Stimulated activated memory B cell treated with anti-CD40 and anti-IgM and Interleukin-4, amounts not matched to agents 10 μg/mL and 1 μg/mL and 100 μg/mL, for 72 hours (primary cell): ENCODE measurements around the gene GFRA4.
"Not testable (repeated sequence)": the region's sequence is repeated elsewhere in the genome, so short reads cannot be mapped to it uniquely, and the experiment has no call there.

Source experiments
- ATAC-seq: fragments of 150-1000 bp; cut with Tn5 transposase; 2 replicates; pipeline ENCODE4 v1.10.0; 2021
- H3K27ac Mint-ChIP-seq: one replicate; pipeline ENCODE4 v1.8.0; 2022; ENCODE audit warnings: mild to moderate bottlenecking, mixed read lengths
- H3K27me3 Mint-ChIP-seq: one replicate; pipeline ENCODE4 v1.8.0; 2022; ENCODE audit warnings: mixed read lengths
- H3K36me3 Mint-ChIP-seq: one replicate; pipeline ENCODE4 v1.8.0; 2022; ENCODE audit warnings: mixed read lengths
- H3K4me1 Mint-ChIP-seq: one replicate; pipeline ENCODE4 v1.8.0; 2022; ENCODE audit warnings: mixed read lengths
- H3K4me3 Mint-ChIP-seq: one replicate; pipeline ENCODE4 v1.8.0; 2022; ENCODE audit warnings: mild to moderate bottlenecking, moderate library complexity, mixed read lengths
- H3K9me3 Mint-ChIP-seq: one replicate; pipeline ENCODE4 v1.8.0; 2022; ENCODE audit warnings: mixed read lengths

GFRA4 gene

DNA sequence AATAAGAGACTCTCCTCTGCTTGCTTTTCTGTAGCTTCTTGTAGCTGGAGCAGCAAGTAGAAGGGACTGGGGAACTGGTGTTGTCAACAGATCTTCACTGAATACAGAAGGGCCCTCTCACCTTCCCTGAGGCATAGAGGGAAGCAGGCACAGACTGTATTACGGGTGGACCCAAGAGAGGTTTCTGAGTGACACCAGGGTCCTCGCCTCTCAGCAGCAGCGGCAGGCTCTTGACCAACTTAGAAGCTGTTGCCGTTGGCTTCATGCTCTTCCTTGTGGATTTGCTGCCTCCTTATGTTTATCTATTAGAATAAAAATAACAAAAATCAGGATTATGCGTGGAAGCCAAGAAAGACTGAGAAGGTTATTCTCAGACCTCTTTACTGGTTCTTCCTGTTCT lies 31.7 kb downstream of the GFRA4 start:
- no peak overlapping the region for H3K27ac Mint-ChIP-seq
- no peaks in the 10 kb centered on the region for H3K9me3 Mint-ChIP-seq
- ATAC-seq: no peak
- no peak overlapping the region for H3K4me3 Mint-ChIP-seq
- H3K4me1 Mint-ChIP-seq: no peaks in the 10 kb centered on the region
- no peaks in the 10 kb centered on the region for H3K27me3 Mint-ChIP-seq
- peaks cover 42% of the 10 kb centered on the region for H3K36me3 Mint-ChIP-seq

DNA sequence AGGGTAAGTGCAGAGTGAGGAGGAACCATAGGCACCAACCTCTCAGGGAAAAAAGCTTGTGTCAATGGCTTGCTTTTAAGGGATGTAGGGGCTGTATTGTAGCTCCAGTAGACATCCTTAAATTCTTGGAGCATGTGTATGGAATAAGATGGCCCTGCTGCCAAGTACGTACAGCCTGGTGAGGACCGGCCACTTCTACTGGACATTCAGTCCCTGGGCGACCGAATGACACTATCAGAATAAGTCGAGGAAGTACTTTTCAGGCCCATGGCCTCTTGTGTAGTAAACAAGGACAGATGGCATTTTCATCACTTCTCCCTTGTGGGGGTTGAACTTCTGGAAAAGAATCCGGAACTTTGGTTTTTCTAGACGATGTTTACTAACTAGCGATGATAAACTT lies 32.8 kb downstream of the GFRA4 start:
- Mint-ChIP-seq H3K27me3 (no peaks in the 10 kb centered on the region), H3K27ac (no peak overlapping the region), H3K9me3 (no peaks in the 10 kb centered on the region), H3K36me3 (peaks cover 46% of the 10 kb centered on the region), H3K4me3 (no peak overlapping the region), H3K4me1 (no peaks in the 10 kb centered on the region)
- ATAC-seq: no peak

DNA sequence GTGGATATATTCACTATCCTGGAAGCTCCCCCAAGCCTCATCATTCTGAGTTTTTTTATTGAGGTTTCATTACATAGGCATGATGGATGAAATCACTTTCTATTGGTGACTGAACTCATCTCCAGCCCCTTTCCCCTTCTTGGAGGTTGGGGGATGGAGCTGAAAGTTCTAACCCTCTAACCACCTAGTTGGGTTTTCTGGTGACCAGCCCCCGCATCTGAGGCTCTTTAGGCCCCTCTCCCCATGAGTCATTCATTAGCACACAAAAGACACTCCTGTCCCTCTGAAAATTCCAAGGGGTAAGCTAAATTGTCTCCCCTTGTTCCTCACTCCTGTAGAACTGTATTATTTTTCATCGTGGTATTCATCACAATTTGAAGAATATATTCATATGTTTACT lies 33.3 kb downstream of the GFRA4 start:
- no peak for ATAC-seq
- Mint-ChIP-seq H3K27ac (no peak overlapping the region), H3K4me3 (no peak overlapping the region), H3K27me3 (no peaks in the 10 kb centered on the region), H3K36me3 (peaks cover 52% of the 10 kb centered on the region), H3K4me1 (no peaks in the 10 kb centered on the region), H3K9me3 (no peaks in the 10 kb centered on the region)

DNA sequence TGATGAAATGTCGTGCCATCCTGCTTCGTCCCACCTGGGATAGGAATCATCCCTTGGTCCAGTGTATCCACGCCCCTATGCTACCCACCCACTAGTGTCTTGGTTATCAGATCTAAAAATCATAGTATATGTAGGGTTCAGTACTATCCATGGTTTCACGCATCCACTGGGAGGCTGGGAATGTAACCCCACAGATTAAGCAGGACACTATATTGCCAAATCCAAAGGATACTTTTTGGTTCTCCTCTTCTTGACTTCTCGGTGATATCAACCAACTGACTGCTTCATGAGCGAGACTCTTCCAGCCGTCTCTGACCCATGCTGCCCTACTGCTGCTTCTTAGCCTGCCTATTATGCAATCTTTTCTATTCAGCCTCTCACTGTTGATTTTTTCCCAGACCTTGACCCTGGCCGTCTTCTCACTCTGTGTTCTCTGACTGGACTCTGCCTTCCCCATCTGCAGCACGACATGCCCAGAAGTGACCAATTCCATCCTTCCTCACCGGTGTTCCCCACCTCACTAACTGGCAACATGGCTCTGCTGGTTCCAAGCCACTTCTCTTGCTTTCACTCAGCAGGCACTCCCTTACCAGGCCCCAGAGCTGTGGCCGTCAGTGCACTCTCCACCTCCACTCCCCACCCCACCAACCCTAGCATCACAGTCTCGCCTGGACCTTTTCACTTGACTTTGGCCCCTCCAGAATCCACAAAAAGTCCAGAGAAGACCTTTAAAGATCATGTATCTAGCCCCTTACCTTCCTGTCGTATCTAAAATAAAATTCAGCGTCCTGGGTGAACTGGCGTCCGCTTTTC lies 34.5 kb downstream of the GFRA4 start:
- H3K9me3 Mint-ChIP-seq: no peaks in the 10 kb centered on the region
- H3K27ac Mint-ChIP-seq: no peak overlapping the region
- no peaks in the 10 kb centered on the region for H3K4me1 Mint-ChIP-seq

DNA sequence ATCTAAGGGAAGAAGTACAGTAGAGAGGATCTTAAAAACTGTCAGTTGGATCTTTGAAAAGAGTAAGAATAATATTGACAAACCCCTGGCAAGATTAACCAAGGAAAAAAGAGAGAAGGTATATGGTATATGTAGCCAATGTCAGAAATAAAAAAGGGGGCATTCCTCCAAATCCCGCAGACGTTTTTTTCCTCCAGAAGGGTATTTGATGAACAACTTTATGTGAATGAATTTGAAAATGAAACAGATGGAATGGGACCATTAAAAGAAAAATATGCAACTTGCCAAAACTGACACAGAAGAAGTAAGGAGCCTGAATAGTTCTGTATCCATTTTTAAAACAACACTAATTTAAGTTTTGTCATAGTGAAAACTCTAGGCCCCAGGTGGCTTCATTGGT lies 35.7 kb downstream of the GFRA4 start:
- no peak overlapping the region for H3K4me3 Mint-ChIP-seq
- no peak for ATAC-seq
- H3K27ac Mint-ChIP-seq: no peak overlapping the region
- no peaks in the 10 kb centered on the region for H3K9me3 Mint-ChIP-seq
- peaks cover 42% of the 10 kb centered on the region for H3K36me3 Mint-ChIP-seq
- H3K27me3 Mint-ChIP-seq: no peaks in the 10 kb centered on the region
- H3K4me1 Mint-ChIP-seq: no peaks in the 10 kb centered on the region

More for the DNA sequence above, 34.5 kb downstream of the GFRA4 start:
- no peak overlapping the region for H3K4me3 Mint-ChIP-seq
- peaks cover 45% of the 10 kb centered on the region for H3K36me3 Mint-ChIP-seq
- no peak for ATAC-seq
- no peaks in the 10 kb centered on the region for H3K27me3 Mint-ChIP-seq

DNA sequence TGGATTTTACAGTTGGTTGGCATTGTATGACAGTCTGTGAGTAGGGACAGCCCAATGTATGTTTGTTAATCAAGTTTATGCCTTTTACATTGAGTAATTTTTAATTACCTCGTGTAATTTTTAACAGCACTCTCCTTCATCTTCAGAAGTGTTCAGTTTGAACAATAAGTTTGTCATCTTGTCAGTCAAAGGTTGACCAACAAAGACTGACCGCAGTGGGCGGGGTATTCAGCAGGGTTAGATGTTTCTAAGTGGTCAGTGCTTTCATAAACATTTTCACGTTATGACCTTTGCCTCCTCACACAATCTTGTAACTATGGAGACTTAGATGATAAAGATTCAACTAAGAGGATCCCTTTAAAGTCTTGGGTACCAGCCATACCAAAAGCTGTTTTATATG lies 40.8 kb downstream of the GFRA4 start:
- ATAC-seq: no peak
- Mint-ChIP-seq H3K36me3 (peaks cover 34% of the 10 kb centered on the region), H3K4me3 (no peak overlapping the region), H3K27me3 (no peaks in the 10 kb centered on the region), H3K27ac (no peak overlapping the region), H3K4me1 (no peaks in the 10 kb centered on the region), H3K9me3 (no peaks in the 10 kb centered on the region)

DNA sequence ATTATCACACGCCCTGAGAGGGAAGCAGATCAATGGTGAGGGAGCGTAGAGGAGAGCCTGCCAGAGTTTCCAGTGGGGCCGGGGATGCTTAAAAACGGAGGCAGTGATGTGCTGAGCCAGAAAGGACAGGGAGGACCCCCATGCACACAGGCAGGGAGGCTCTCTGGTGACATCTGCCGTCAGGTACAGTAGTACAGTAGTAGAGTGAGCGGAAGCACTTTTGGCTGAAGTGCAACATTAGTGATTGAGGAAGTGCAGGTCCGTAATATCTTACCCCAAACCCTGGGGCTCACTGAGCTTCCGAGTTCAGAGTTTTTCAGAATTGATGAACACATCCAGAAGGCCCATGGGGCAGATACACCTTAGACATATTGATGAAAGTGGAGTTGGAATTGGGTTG lies 42.1 kb downstream of the GFRA4 start:
- Mint-ChIP-seq H3K9me3 (no peaks in the 10 kb centered on the region), H3K27me3 (no peaks in the 10 kb centered on the region), H3K4me3 (no peak overlapping the region), H3K4me1 (no peaks in the 10 kb centered on the region), H3K27ac (no peak overlapping the region), H3K36me3 (peaks cover 39% of the 10 kb centered on the region)
- no peak for ATAC-seq

DNA sequence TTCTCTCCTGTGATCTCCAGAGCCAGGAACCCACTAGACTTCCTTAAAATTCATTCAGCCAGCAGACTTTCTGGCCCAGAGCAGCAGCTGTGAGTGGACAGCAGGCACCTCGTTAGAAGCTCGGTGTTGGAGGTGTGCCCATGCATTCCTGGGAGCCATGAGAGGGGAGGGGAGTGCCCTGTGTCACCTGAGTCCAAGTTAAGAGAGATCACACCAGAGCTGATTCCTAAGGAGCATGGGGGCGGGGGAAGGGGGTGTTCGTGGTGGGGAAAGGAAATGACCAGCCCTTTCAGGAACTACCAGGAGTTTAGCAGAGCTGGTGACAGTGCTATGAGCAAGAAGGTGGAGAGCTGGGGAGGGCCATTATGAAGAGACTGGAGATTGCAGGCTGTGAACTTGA lies 46.9 kb downstream of the GFRA4 start:
- Mint-ChIP-seq H3K36me3 (peaks cover 42% of the 10 kb centered on the region), H3K27ac (no peak overlapping the region), H3K9me3 (no peaks in the 10 kb centered on the region), H3K4me1 (peaks cover 7% of the 10 kb centered on the region), H3K4me3 (no peak overlapping the region), H3K27me3 (no peaks in the 10 kb centered on the region)
- no peak for ATAC-seq

DNA sequence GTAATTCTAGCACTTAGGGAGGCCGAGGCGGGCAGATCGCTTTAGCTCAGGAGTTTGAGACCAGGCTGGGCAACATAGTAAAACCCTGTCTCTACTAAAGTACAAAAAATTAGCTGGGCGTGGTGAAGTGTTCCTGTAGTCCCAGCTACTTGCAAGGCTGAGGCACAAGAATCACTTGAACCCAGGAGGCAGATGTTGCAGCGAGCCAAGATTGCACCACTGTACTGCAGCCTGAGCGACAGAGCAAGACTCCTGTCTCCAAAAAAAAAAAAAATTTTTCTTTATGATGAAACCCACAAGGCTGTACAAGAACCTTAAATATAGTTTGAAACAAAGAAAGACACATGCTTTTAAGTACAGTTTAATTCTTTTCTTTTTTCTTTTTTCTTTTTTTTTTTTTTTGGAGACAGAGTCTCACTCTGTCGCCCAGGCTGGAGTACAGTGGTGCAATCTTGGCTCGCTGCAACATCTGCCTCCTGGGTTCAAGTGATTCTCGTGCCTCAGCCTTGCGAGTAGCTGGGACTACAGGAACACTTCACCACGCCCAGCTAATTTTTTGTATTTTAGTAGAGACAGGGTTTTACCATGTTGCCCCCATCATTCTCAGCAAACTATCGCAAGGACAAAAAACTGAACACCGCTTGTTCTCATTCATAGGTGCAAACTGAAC lies 47.9 kb downstream of the GFRA4 start:
- not testable (repeated sequence) for H3K27me3 Mint-ChIP-seq, H3K27ac Mint-ChIP-seq, ATAC-seq, H3K4me3 Mint-ChIP-seq, H3K9me3 Mint-ChIP-seq, H3K4me1 Mint-ChIP-seq
- peaks cover 42% of the 10 kb centered on the region for H3K36me3 Mint-ChIP-seq

DNA sequence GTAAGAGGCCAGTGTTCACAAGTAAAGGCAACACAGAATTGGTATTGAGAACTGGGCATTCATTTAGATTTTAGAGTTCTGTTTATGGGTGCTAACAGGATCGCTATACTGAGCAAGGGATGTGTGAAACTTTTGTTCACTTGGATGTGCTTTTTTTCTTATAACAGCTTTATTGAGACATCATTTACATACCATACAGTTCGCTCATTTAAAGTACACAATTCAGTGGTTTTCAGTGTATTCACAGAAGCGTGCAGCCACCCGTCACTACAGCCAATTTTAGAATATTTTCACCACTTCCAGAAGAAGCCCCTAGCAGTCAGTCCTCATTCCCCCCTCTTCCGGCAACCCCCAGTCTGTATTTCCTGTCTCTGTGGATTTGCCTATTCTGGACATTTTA lies 48.7 kb downstream of the GFRA4 start:
- Mint-ChIP-seq H3K4me3 (no peak overlapping the region), H3K27me3 (no peaks in the 10 kb centered on the region), H3K4me1 (peaks cover 7% of the 10 kb centered on the region), H3K9me3 (no peaks in the 10 kb centered on the region), H3K36me3 (peaks cover 48% of the 10 kb centered on the region), H3K27ac (no peak overlapping the region)
- no peak for ATAC-seq

DNA sequence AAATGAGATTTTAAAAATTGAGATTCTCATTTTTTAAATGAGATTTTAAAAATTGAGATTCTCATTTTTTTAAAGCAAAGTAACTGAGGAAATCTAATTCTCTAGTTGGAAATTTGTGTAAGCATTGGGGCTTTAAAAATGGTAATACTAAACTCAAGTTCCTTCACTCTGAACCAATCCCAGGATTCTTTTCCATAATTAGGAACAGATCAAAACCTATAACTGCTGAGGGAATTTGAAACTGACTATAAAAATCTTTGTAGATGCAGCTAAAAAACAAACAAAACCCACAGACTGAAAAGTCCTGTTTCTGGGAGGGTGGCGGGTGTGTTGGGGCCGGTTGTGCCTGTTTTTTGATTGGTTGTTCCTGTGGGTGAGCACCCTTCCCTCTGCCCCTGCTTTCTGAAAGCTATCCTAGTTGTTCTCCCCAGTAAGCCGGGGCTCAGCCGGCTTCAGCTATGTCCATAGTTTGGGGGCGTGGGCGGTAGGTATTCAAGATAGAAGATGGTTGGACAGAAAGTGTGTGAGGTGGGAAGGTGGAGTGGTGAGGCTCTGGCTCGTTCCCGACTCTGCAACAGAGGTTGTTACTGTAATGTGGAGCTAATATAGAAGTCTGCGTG lies 49.3 kb downstream of the GFRA4 start:
- Mint-ChIP-seq H3K4me3 (no peak overlapping the region), H3K27me3 (no peaks in the 10 kb centered on the region), H3K27ac (no peak overlapping the region), H3K9me3 (no peaks in the 10 kb centered on the region), H3K4me1 (peaks cover 7% of the 10 kb centered on the region), H3K36me3 (peaks cover 54% of the 10 kb centered on the region)
- ATAC-seq: no peak

DNA sequence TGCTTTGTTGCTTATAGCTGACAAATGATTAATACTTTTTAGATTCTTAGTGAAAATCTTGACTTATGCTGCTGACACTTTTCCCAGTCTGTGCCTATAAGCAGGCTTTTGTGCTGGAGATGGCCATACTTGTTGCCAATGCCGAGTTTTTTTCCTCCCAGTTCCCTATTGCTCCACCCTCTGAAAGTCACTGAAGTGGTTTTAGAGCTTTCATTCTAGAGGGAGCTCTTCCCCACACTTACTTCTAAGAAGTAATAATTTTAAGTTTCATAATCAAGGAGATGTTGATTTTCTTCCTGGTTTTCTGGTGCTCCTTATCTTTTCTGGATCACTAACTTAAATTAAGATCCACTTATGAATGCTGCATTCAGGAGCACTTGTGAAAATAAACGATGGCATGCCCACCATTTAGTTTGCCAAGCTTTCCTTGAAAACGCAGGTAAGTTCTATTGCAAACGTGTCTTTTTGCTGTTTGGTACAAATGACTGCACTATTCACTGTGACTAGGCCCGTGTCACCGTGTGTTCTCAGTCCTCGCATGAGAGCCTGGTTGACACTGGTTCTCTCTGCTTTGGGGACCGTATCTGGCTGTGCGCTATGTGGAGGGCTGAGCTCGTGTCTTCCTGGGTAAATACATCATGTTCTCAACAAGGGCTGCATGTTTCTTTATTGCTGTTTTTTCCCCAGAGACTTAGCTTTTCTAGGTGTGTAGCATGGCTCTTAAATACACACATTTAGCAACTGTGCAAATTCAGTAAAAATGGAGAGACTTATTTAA lies 50.2 kb downstream of the GFRA4 start:
- Mint-ChIP-seq H3K9me3 (no peaks in the 10 kb centered on the region), H3K27me3 (no peaks in the 10 kb centered on the region), H3K27ac (no peak overlapping the region), H3K4me1 (peaks cover 7% of the 10 kb centered on the region), H3K36me3 (peaks cover 54% of the 10 kb centered on the region), H3K4me3 (no peak overlapping the region)
- no peak for ATAC-seq

DNA sequence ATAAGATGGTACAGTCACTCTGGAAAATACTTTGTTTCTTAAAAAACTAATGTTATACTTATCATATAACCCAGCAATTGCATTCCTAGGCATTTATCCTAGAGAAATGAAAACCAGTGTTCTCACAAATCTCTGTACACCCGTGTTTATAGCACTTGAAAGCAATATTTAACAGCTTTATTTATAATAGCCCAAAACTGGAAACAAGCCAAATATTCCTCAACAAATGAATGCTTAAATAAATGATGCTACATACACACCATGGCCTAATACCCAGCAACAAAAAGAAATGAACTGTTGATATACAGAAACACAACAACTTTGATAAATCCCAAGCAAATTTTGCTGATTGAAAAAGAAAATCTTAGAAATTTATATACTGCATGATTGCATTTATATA lies 51.3 kb downstream of the GFRA4 start:
- no peak for ATAC-seq
- Mint-ChIP-seq H3K27ac (no peak overlapping the region), H3K9me3 (no peaks in the 10 kb centered on the region), H3K36me3 (peaks cover 53% of the 10 kb centered on the region), H3K4me3 (no peak overlapping the region), H3K4me1 (peaks cover 7% of the 10 kb centered on the region), H3K27me3 (no peaks in the 10 kb centered on the region)
